Smooth muscle cell (in vitro differentiated cells): ENCODE measurements around the gene MRPL50. TPM values are rescaled to one million over a fixed set of nuclear protein-coding genes. Genes with fewer than 3 reads are reported as not detected.

Experiments used
- DNase-seq: peaks from one replicate; lab custom pipeline; 2025; ENCODE audit not compliant: unreplicated experiment; lab: John Stamatoyannopoulos, UW
- H2AFZ ChIP-seq: fragments of 200-600 bp; sonication (generic); 2 replicates; pipeline ENCODE4 v1.6.0; 2016; ENCODE audit warnings: antibody characterized with exemption, low read depth, mild to moderate bottlenecking
- H3F3A ChIP-seq: fragments of 200-600 bp; sonication (generic); 2 replicates; pipeline ENCODE4 v1.6.0; 2017; ENCODE audit warnings: antibody characterized with exemption, low read depth
- H3K27ac ChIP-seq: fragments of 200-600 bp; sonication (generic); 2 replicates; pipeline ENCODE4 v1.5.1; 2016; ENCODE audit warnings: low read depth, mild to moderate bottlenecking
- H3K27me3 ChIP-seq: fragments of 200-600 bp; sonication (generic); 2 replicates; pipeline ENCODE4 v1.6.1; 2016; ENCODE audit warnings: low read depth, mild to moderate bottlenecking
- H3K36me3 ChIP-seq: fragments of 200-600 bp; sonication (generic); 2 replicates; pipeline ENCODE4 v1.5.1; 2016; ENCODE audit warnings: low read depth
- H3K4me1 ChIP-seq: fragments of 200-600 bp; sonication (generic); 2 replicates; pipeline ENCODE4 v1.5.1; 2016; ENCODE audit warnings: low read depth
- H3K4me2 ChIP-seq: fragments of 200-600 bp; sonication (generic); 2 replicates; pipeline ENCODE4 v1.6.0; 2016; ENCODE audit warnings: mild to moderate bottlenecking
- H3K4me3 ChIP-seq: fragments of 200-600 bp; sonication (generic); 2 replicates; pipeline ENCODE4 v1.5.1; 2016; ENCODE audit warnings: mild to moderate bottlenecking
- H3K79me2 ChIP-seq: fragments of 200-600 bp; sonication (generic); 2 replicates; pipeline ENCODE4 v1.6.0; 2016; ENCODE audit warnings: low read depth, mild to moderate bottlenecking
- H3K9ac ChIP-seq: fragments of 200-600 bp; sonication (generic); 2 replicates; pipeline ENCODE4 v1.6.0; 2016; ENCODE audit warnings: low read depth
- H3K9me3 ChIP-seq: fragments of 200-600 bp; sonication (generic); replicated peaks from 2 replicates; pipeline ENCODE4 v1.5.1; 2016; ENCODE audit warnings: low read depth
- H4K20me1 ChIP-seq: fragments of 200-600 bp; sonication (generic); 2 replicates; pipeline ENCODE4 v1.6.0; 2016; ENCODE audit warnings: low read depth
- WGBS: methylation state at CpG from one replicate; pipeline ENCODE4 v1.1.7; 2016; ENCODE audit warnings: low lambda C conversion rate; 5-methylcytosine and 5-hydroxymethylcytosine counted together
- polyA plus RNA-seq: library from polyadenylated mRNA; unstranded; fragments of >200 nt; fragmentation: Nextera tagmentation; extraction: Ambion mirVana; gene quantifications from 2 replicates; pipeline ENCODE4 v1.2.1, GENCODE V29; 2016
- total RNA-seq: library from RNA; depleted of rRNA; stranded (reverse); fragments of >200 nt; gene quantifications from 2 replicates; pipeline ENCODE4 v1.2.3, GENCODE V29; 2014
- TF ChIP-seq, protein P1 (sequence below): fragments of 200-600 bp; sonication (generic); IDR thresholded peaks from 2 replicates; pipeline ENCODE4 v1.5.1; 2017; ENCODE audit warnings: borderline replicate concordance, mild to moderate bottlenecking, antibody characterized with exemption; ENCODE audit not compliant: insufficient read depth, poor library complexity, severe bottlenecking

Gene MRPL50
- total and polyA plus RNA-seq, 2 experiments from 2014 or later: 13.3 to 13.7 TPM

DNA sequence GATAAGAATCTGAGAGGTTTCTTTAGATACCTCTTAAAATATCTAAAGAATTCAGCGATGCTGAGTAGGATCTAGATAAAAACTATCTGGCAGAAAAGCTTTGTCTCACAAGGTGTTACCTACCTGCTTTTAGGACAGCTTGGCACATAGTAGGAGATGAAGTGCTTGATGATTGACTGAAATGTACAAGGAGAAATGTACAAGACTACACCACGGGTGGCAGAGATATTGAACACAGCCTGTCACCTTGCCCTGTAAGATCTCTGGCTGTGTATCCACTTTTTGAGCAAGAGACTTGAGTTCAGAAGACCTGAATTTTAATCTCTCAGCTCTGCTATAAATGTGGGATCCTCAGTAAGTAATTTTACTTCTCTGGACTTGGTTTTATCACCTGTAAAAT lies 21.4 kb upstream of the MRPL50 start:
- H3K4me3 ChIP-seq: no peak overlapping the region
- no peak overlapping the region for H3K27ac ChIP-seq
- H3K27me3 ChIP-seq: no peaks in the 10 kb centered on the region
- no peaks in the 10 kb centered on the region for H3K4me1 ChIP-seq
- H3K9me3 ChIP-seq: no peaks in the 10 kb centered on the region
- 89% methylated on average over 2 of the region's 2 CpGs for WGBS
- no peaks in the 10 kb centered on the region for H4K20me1 ChIP-seq
- no peaks in the 10 kb centered on the region for H3K79me2 ChIP-seq
- DNase-seq: no peak
- H3K36me3 ChIP-seq: no peaks in the 10 kb centered on the region
- no peaks in the 10 kb centered on the region for H3F3A ChIP-seq
- no peak overlapping the region for H3K4me2 ChIP-seq
- H3K9ac ChIP-seq: no peak overlapping the region
- H2AFZ ChIP-seq: no peak overlapping the region
- TF ChIP-seq, protein P1, sequence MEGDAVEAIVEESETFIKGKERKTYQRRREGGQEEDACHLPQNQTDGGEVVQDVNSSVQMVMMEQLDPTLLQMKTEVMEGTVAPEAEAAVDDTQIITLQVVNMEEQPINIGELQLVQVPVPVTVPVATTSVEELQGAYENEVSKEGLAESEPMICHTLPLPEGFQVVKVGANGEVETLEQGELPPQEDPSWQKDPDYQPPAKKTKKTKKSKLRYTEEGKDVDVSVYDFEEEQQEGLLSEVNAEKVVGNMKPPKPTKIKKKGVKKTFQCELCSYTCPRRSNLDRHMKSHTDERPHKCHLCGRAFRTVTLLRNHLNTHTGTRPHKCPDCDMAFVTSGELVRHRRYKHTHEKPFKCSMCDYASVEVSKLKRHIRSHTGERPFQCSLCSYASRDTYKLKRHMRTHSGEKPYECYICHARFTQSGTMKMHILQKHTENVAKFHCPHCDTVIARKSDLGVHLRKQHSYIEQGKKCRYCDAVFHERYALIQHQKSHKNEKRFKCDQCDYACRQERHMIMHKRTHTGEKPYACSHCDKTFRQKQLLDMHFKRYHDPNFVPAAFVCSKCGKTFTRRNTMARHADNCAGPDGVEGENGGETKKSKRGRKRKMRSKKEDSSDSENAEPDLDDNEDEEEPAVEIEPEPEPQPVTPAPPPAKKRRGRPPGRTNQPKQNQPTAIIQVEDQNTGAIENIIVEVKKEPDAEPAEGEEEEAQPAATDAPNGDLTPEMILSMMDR: no peak

DNA sequence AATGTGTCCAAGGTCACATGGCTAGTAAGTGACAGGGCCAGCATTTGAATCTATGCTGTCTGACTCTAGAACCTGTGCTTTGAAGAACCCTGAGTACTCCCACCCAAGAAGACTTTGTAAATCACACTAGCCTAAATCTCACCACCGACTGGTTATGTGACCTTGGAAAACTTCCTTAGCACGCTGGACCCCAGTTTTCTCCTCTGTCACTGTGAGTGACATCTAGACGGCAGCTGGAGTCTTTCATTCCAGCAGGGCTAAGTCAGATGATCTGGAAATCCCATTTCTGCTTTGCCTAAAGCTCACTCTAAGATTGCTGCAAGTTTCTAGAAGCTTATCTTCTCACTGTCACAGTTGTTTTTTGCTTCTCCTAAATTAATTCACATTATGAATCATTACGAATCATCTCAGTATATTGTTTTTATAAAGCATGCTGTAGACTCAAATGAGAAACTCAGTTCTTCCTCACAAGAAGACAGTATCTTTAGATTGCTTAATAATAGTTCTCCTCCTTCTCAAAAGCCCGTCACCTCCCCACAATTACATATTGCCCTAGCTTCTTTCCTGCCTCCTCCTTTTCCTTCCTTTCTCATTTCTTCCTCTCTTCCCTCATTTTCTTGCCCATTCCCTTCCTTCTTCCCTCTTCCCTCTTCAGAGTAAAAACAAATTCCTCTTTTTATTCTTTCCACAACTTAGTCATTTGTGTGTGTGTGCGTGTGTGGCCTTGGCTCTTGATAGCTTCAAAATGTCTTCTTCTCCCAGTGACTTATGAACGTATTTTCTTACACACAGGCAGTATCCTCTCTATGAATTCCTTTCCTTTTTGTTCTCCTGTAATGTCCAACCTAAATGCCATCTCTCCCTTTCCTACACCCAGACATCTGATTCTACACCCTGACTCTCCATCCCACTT lies 20.4 kb upstream of the MRPL50 start:
- Histone ChIP-seq H3K36me3 (no peaks in the 10 kb centered on the region), H3K79me2 (no peaks in the 10 kb centered on the region), H3K27me3 (no peaks in the 10 kb centered on the region), H2AFZ (no peak overlapping the region), H3K9me3 (no peaks in the 10 kb centered on the region), H3K9ac (no peak overlapping the region), H4K20me1 (no peaks in the 10 kb centered on the region), H3K27ac (no peak overlapping the region), H3K4me3 (no peak overlapping the region), H3F3A (no peaks in the 10 kb centered on the region), H3K4me1 (no peaks in the 10 kb centered on the region), H3K4me2 (no peak overlapping the region)
- TF ChIP-seq, protein P1: no peak
- WGBS: 73% methylated on average over 7 of the region's 7 CpGs
- DNase-seq: no peak

DNA sequence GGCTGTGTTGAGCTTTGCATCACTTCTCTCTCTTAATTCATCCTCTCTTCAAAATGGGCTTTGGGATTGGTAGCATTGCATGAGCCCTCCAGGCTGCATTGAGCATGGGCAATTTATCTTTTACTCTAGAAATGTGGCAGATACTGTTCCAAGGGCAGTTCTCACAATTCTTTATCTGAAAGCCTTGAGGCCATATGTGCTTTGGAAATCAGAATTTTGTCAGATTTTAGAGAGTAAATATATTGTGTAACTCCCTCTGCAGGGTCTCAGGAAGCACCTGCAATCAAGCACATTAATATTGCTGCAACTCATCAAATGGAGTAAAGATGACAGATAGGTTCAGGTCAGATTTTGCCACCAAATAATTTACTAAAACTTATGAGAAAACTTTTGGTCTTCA lies 19.6 kb upstream of the MRPL50 start:
- Histone ChIP-seq H3K9ac (no peak overlapping the region), H3F3A (no peaks in the 10 kb centered on the region), H3K36me3 (no peaks in the 10 kb centered on the region), H4K20me1 (no peaks in the 10 kb centered on the region), H3K27me3 (no peaks in the 10 kb centered on the region), H3K4me2 (no peak overlapping the region), H3K79me2 (no peaks in the 10 kb centered on the region), H3K9me3 (peaks cover 2% of the 10 kb centered on the region), H2AFZ (no peak overlapping the region), H3K4me3 (no peak overlapping the region), H3K27ac (no peak overlapping the region), H3K4me1 (no peaks in the 10 kb centered on the region)
- TF ChIP-seq, protein P1: no peak
- DNase-seq: no peak

DNA sequence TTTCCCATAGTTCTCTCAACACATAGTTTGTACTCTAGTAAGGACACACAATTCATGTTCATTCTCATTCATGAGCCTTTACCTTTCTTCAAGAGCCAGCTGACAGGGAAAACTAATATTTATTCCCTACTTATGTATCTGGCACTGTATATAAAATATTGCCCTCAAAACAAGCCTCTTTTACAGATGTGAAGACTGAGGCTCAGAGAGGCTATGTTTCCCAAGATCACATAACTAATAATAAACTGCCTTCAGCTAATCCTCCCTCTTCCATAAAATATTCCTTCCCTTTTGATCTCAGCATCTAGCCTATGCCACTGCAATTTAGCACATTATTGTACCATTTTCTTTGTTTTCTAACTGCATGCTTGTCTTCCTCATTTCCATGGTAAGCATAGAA lies 19.0 kb upstream of the MRPL50 start:
- Histone ChIP-seq H3F3A (no peaks in the 10 kb centered on the region), H3K27ac (no peak overlapping the region), H3K4me2 (no peak overlapping the region), H3K36me3 (no peaks in the 10 kb centered on the region), H2AFZ (no peak overlapping the region), H3K9ac (no peak overlapping the region), H3K27me3 (no peaks in the 10 kb centered on the region), H3K4me3 (no peak overlapping the region), H3K79me2 (no peaks in the 10 kb centered on the region), H3K4me1 (no peaks in the 10 kb centered on the region), H3K9me3 (peaks cover 6% of the 10 kb centered on the region), H4K20me1 (no peaks in the 10 kb centered on the region)
- no peak for DNase-seq
- TF ChIP-seq, protein P1: no peak
